Measurements from ENCODE around the gene CGB2. TPM values are rescaled to one million over a fixed set of nuclear protein-coding genes. Genes with fewer than 3 reads are reported as not detected.

Gene CGB2
- total and polyA plus RNA-seq, 9 donors = 0.27 TPM; not detected in 8

DNA sequence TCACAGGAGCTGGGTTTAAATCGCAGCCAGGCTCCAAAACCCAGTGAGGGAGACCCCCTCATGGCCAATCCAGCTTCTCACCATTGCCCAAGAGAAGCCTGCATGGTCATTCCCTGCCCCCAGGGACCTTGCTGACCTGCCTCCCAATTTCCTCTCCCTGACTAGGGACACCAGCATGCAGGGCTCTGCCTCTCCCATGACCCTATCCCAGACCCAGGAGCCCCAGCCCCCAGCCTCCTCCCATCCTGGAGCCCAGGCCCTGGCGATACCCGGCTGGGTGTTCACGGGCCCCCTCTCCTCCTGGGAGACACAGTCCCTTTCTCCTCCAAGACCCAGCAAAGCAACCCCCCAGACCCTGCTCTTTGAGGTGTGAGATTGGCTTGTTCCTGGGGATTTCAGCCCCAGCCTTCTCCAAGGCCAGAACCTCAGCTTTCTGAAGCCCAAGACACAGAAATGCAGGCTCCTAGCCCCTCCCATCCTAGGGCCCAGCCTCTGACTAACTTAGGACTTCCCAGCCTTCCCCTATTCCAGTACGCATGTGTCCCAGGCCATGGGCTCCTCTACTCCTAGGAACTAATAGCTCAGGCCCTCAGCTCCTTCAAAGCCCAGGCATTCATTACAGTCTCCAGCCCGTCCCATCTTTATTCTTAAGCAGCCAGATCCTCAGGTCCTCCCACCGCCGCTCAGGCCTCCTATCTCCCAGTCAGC lies 39.7 kb upstream of the CGB2 start:
- H3K4me3 ChIP-seq (ENCODE audit: low read length) = peak overlapping the region; percentile 98
- H3K27me3 ChIP-seq (ENCODE audit: control insufficient read depth, insufficient read depth, low read length) = no peaks in the 10 kb centered on the region
- 9% methylated on average over 5 of the region's 8 CpGs for WGBS (ENCODE audit: insufficient coverage)
- H3K27ac ChIP-seq (ENCODE audit: low read length) = peak overlapping the region; percentile 98
- DNase-seq = peak; percentile 92
- no peaks in the 10 kb centered on the region for H3K9me3 ChIP-seq (replicated peaks; ENCODE audit: control insufficient read depth, low read depth, low read length)
- H3K36me3 ChIP-seq (ENCODE audit: control insufficient read depth, insufficient read depth, low read length) = peaks cover 34% of the 10 kb centered on the region
- peaks cover 52% of the 10 kb centered on the region for H3K4me1 ChIP-seq (ENCODE audit: control insufficient read depth, insufficient read depth, low read length)

GRCh38 chr19:48992581-48993174 lies 39.0 kb upstream of the CGB2 start:
- no peak for DNase-seq
- Histone ChIP-seq H3K4me3 (ENCODE audit: low read length) (peak overlapping the region; percentile 98), H3K4me1 (ENCODE audit: control insufficient read depth, insufficient read depth, low read length) (peaks cover 52% of the 10 kb centered on the region), H3K36me3 (ENCODE audit: control insufficient read depth, insufficient read depth, low read length) (peaks cover 30% of the 10 kb centered on the region), H3K27me3 (ENCODE audit: control insufficient read depth, insufficient read depth, low read length) (no peaks in the 10 kb centered on the region), H3K27ac (ENCODE audit: low read length) (peak overlapping the region; percentile 98), H3K9me3 (replicated peaks; ENCODE audit: control insufficient read depth, low read depth, low read length) (no peaks in the 10 kb centered on the region)
- WGBS (ENCODE audit: insufficient coverage) = 0% methylated on average over 15 of the region's 20 CpGs

- Histone ChIP-seq H3K27me3 (ENCODE audit: control insufficient read depth, insufficient read depth, low read length) (no peaks in the 10 kb centered on the region), H3K4me1 (ENCODE audit: control insufficient read depth, insufficient read depth, low read length) (peaks cover 52% of the 10 kb centered on the region), H3K4me3 (ENCODE audit: low read length) (peak within 1 kb of the TSS; percentile 98), H3K36me3 (ENCODE audit: control insufficient read depth, insufficient read depth, low read length) (peaks cover 25% of the 10 kb centered on the region), H3K9me3 (replicated peaks; ENCODE audit: control insufficient read depth, low read depth, low read length) (no peaks in the 10 kb centered on the region), H3K27ac (ENCODE audit: low read length) (peak within 1 kb of the TSS; percentile 100)
- DNase-seq = peak; percentile 100
- WGBS (ENCODE audit: insufficient coverage) = under 1% methylated on average over 43 of the region's 56 CpGs
Measured at GRCh38 chr19:48993175-48994034, 38.3 kb upstream of the CGB2 start, which contains the start of the genes GYS1 and RUVBL2. TSS of gene GYS1 (minus strand) at chr19:48993309. CDS start at chr19:48993112, 197 bp downstream. TSS of gene RUVBL2 (plus strand) at chr19:48993887. CDS start at chr19:48993912, 25 bp downstream.

DNA sequence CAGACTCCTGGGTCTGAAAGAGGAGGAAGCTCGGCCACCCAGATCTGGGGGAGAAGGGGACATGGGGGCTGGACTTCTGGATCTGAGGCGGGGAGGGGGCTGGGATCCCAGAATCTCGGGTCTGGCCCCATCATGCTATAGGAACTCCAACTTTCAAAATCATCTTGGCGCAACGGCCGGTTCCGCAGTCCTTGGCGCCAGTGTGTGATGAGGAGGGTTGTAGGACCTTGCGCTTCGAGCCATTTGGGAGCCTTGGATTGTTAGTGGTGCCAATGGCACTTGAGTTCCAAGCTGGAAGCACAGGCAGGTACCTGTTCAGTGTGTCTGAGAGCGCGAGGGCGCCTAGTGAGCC lies 37.7 kb upstream of the CGB2 start:
- Histone ChIP-seq H3K36me3 (ENCODE audit: control insufficient read depth, insufficient read depth, low read length) (peaks cover 19% of the 10 kb centered on the region), H3K27ac (ENCODE audit: low read length) (peak overlapping the region; percentile 100), H3K4me1 (ENCODE audit: control insufficient read depth, insufficient read depth, low read length) (peaks cover 48% of the 10 kb centered on the region), H3K4me3 (ENCODE audit: low read length) (peak overlapping the region; percentile 98), H3K27me3 (ENCODE audit: control insufficient read depth, insufficient read depth, low read length) (no peaks in the 10 kb centered on the region), H3K9me3 (replicated peaks; ENCODE audit: control insufficient read depth, low read depth, low read length) (no peaks in the 10 kb centered on the region)
- no peak for DNase-seq
- 2% methylated on average over 6 of the region's 13 CpGs for WGBS (ENCODE audit: insufficient coverage)

DNA sequence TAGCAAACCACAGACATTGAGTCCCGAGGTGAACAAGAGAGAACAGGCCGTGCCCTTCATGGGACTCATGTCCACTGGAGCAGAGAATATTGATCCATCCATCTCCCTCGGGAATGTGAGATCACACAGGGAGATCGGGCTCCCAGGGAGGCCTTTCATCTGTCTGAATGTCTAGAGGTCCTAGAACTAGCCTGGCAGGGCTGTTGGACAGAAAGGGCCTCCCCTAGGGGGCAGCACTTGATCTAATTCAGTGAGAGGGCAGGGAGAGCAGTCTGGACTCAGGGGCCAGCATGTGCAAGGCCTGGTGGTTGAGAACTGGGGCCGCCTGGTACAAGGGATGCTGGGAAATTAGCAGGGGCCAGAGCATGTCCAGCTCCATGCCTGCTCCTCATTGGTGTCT lies 33.7 kb upstream of the CGB2 start:
- no peak overlapping the region for H3K27ac ChIP-seq (ENCODE audit: low read length)
- no peaks in the 10 kb centered on the region for H3K27me3 ChIP-seq (ENCODE audit: control insufficient read depth, insufficient read depth, low read length)
- peaks cover 26% of the 10 kb centered on the region for H3K36me3 ChIP-seq (ENCODE audit: control insufficient read depth, insufficient read depth, low read length)
- peaks cover 10% of the 10 kb centered on the region for H3K4me1 ChIP-seq (ENCODE audit: control insufficient read depth, insufficient read depth, low read length)
- no peak overlapping the region for H3K4me3 ChIP-seq (ENCODE audit: low read length)
- DNase-seq = no peak
- H3K9me3 ChIP-seq (replicated peaks; ENCODE audit: control insufficient read depth, low read depth, low read length) = no peaks in the 10 kb centered on the region
- WGBS (ENCODE audit: insufficient coverage) = 82% methylated on average over 5 of the region's 5 CpGs

- peaks cover 3% of the 10 kb centered on the region for H3K4me1 ChIP-seq (ENCODE audit: control insufficient read depth, insufficient read depth, low read length)
- no peak overlapping the region for H3K27ac ChIP-seq (ENCODE audit: low read length)
- H3K36me3 ChIP-seq (ENCODE audit: control insufficient read depth, insufficient read depth, low read length) = peaks cover 41% of the 10 kb centered on the region
- H3K27me3 ChIP-seq (ENCODE audit: control insufficient read depth, insufficient read depth, low read length) = no peaks in the 10 kb centered on the region
- H3K4me3 ChIP-seq (ENCODE audit: low read length) = no peak overlapping the region
- H3K9me3 ChIP-seq (replicated peaks; ENCODE audit: control insufficient read depth, low read depth, low read length) = no peaks in the 10 kb centered on the region
- no peak for DNase-seq
- WGBS (ENCODE audit: insufficient coverage) = 53% methylated on average over 10 of the region's 16 CpGs
Measured at GRCh38 chr19:48999481-49000325, 32.0 kb upstream of the CGB2 start.

DNA sequence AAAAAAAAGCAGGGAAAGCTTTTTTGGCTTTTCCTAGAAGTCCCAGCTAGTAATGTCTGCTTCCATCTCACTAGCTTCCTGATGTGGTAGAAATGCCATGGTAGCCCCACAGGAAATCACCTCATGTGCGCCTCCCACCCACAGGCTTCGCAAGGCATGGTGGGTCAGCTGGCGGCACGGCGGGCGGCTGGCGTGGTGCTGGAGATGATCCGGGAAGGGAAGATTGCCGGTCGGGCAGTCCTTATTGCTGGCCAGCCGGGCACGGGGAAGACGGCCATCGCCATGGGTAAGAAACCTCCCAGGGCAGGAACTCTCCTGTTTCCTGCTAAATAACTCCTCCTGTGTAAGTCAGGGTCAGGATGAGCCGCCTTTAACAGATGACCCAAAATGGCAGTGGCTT lies 27.6 kb upstream of the CGB2 start:
- 98% methylated on average over 14 of the region's 15 CpGs for WGBS (ENCODE audit: insufficient coverage)
- Histone ChIP-seq H3K9me3 (replicated peaks; ENCODE audit: control insufficient read depth, low read depth, low read length) (no peaks in the 10 kb centered on the region), H3K36me3 (ENCODE audit: control insufficient read depth, insufficient read depth, low read length) (peaks cover 65% of the 10 kb centered on the region), H3K4me3 (ENCODE audit: low read length) (no peak overlapping the region), H3K27me3 (ENCODE audit: control insufficient read depth, insufficient read depth, low read length) (no peaks in the 10 kb centered on the region), H3K27ac (ENCODE audit: low read length) (no peak overlapping the region), H3K4me1 (ENCODE audit: control insufficient read depth, insufficient read depth, low read length) (no peaks in the 10 kb centered on the region)
- DNase-seq = no peak

DNA sequence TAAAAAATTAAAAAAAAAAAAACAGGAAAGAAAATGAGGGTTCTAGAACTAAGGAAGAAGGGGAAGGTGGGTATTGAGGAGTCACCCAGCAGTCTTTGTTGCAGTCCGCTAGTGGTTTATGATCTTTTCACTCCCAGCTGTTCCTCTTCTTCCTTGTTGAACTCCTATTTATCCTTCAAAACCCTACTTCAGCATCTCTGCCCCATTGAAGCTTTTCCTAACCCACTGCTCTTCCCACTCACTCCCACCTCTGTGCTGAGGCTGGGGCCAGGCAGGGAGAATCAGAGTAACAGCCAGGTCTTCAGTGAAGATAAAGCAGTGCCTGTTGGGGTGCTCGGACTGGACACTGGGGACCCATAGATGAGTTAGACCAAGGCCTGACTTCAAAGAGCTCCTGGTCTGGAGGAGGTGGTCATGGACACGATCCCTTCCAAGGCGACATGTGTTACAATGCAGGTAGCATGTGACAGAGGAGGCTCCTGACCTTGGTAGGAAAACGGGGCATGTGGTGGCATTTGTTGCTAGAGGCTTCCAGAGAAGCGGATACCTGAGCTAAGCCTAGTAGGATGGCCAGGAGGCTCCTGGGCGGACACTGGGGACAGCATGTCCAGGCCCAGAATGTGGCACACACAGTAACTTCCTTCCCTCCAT lies 26.6 kb upstream of the CGB2 start:
- Histone ChIP-seq H3K9me3 (replicated peaks; ENCODE audit: control insufficient read depth, low read depth, low read length) (no peaks in the 10 kb centered on the region), H3K4me1 (ENCODE audit: control insufficient read depth, insufficient read depth, low read length) (no peaks in the 10 kb centered on the region), H3K27ac (ENCODE audit: low read length) (no peak overlapping the region), H3K4me3 (ENCODE audit: low read length) (no peak overlapping the region), H3K36me3 (ENCODE audit: control insufficient read depth, insufficient read depth, low read length) (peaks cover 65% of the 10 kb centered on the region), H3K27me3 (ENCODE audit: control insufficient read depth, insufficient read depth, low read length) (no peaks in the 10 kb centered on the region)
- DNase-seq = no peak
- WGBS (ENCODE audit: insufficient coverage) = 96% methylated on average over 6 of the region's 7 CpGs

- Histone ChIP-seq H3K4me1 (ENCODE audit: control insufficient read depth, insufficient read depth, low read length) (no peaks in the 10 kb centered on the region), H3K9me3 (replicated peaks; ENCODE audit: control insufficient read depth, low read depth, low read length) (no peaks in the 10 kb centered on the region), H3K4me3 (ENCODE audit: low read length) (no peak overlapping the region), H3K27ac (ENCODE audit: low read length) (no peak overlapping the region), H3K27me3 (ENCODE audit: control insufficient read depth, insufficient read depth, low read length) (no peaks in the 10 kb centered on the region), H3K36me3 (ENCODE audit: control insufficient read depth, insufficient read depth, low read length) (peaks cover 77% of the 10 kb centered on the region)
- no peak for DNase-seq
- 97% methylated on average over 21 of the region's 22 CpGs for WGBS (ENCODE audit: insufficient coverage)
Measured at GRCh38 chr19:49006905-49007304, 24.8 kb upstream of the CGB2 start.

Measured in muscle of leg (tissue), 11 donors.